ENCODE measurements around the gene SH2D7. TPM values are rescaled to one million over a fixed set of nuclear protein-coding genes. Genes with fewer than 3 reads are reported as not detected.
A peak's percentile ranks its signal among the peaks of the same experiment; 100 is the strongest.

SH2D7 gene
- polyA plus RNA-seq, 1 of the 3 experiments (the other 2 are of a cell fraction): not detected

DNA sequence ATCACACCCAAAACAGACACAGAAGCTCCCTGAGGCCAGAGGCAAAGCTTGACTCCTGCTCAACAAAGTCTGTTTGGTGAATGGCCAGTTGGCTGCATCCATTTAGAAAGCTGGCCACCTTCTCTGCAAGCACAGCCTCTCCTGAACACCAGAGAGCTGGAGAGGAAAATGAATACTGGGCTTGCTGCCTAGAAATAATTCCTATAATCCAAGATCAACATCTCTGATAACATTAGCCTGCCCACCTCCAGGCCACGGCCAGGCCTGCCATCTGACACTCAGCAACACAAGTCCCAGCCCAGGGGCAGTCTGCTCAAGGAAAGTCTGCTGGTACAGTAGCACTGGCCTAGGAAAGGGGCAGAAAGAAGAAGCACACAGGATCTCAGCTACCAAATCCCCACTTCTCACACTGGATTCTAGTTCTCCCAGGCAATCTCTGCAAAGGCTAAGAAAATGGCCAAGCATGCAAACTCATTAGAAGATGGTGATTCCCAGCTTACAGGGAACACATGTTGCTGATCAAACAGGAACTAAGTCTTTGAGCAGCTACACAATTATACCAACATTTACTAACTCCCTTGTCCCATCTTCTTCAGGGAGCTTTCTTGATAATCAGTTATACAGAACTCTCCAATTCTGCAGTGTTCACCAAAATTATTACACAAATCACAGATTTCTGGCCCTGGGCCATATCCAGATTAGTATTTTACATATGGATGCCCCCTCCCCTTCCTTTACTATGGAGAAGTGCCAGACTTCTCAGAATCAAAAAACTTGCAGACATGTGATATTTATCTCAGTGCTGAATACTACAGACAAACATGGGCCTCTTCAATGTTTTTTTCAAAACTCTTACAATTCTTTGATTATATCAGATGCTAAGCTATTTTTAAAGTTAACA lies 24.8 kb upstream of the SH2D7 start (continued):
- TF ChIP-seq TAF1 (IDR thresholded peaks at IDR 0.05; ENCODE audit: borderline replicate concordance, low read depth, low read length) (no peak), USF2 (IDR thresholded peaks at IDR 0.05; ENCODE audit: borderline replicate concordance, low read depth, low read length) (peak; percentile 49; the same call in 1 of the 2 replicates), MEF2A (IDR thresholded peaks at IDR 0.05; ENCODE audit: borderline replicate concordance, low read depth) (no peak), SMC3 (IDR thresholded peaks at IDR 0.05; ENCODE audit: low read depth, low read length) (peak; percentile 5; the same call in 1 of the 2 replicates), MAX (IDR thresholded peaks at IDR 0.05; ENCODE audit: low read depth) (0 out of 2 replicates have a peak, but pooled peaks have one; percentile 40), RCOR1 (IDR thresholded peaks at IDR 0.05; ENCODE audit: low read length) (peak; percentile 89), NRF1 (IDR thresholded peaks at IDR 0.05; ENCODE audit: low read depth, low read length) (no peak), JUND (IDR thresholded peaks at IDR 0.05) (peak; percentile 23; the same call in 1 of the 2 replicates), ELF1 (IDR thresholded peaks at IDR 0.05) (no peak), EP300 (IDR thresholded peaks at IDR 0.05; ENCODE audit: borderline replicate concordance in 1 of 2, low read depth in 1 of 2, low read length in 1 of 2) (peak; percentile 60 to 96; a peak in 3 of 4 replicates), RAD21 (IDR thresholded peaks at IDR 0.05; ENCODE audit: low read length) (peak; percentile 35), EZH2phosphoT487 (IDR thresholded peaks at IDR 0.05; ENCODE audit: borderline replicate concordance, low read depth) (no peak), RFX5 (IDR thresholded peaks at IDR 0.05; ENCODE audit: low read length) (peak; percentile 54; the same call in 1 of the 2 replicates)

DNA sequence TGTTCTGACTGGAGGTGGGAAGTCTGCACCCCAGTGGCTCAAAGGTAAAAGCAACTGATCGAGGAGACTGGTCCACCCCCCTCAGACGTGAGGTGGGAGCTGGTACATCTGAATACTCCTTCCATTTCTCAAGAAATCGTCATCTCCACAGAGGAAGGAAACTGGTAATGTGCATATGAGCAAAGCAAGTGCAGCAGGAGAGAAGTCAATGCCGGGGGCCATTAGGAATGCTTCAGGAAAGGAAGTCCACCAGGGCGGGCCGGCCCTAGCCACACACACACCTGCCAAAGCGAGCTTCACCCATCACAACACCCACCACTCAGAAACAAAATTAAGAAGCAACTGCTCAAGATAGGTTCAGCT lies 23.3 kb upstream of the SH2D7 start:
- POLR2A ChIA-PET: no interaction called here
- peaks cover 30% of the 10 kb centered on the region for H3F3A ChIP-seq (replicated peaks; ENCODE audit: insufficient read depth)

More for the DNA sequence above, 23.3 kb upstream of the SH2D7 start:
- H3K27ac ChIP-seq (ENCODE audit: low read depth in 2 of 2, low read length in 1 of 2): peak overlapping the region; percentile 86 to 99; a peak in 3 of 4 replicates
- H3K4me2 ChIP-seq: peak overlapping the region; percentile 52
- H3K4me3 ChIP-seq (ENCODE audit: low read depth in 2 of 2, low read length in 1 of 2): no peak overlapping the region
- no peaks in the 10 kb centered on the region for H3K9me3 ChIP-seq
- peaks cover 65 to 84% of the 10 kb centered on the region in 2 experiments for H3K4me1 ChIP-seq (ENCODE audit: control insufficient read depth in 1 of 2, insufficient read depth in 2 of 2, low read depth in 1 of 2, low read length in 1 of 2)
- H3K79me2 ChIP-seq (ENCODE audit: insufficient read depth): peaks cover 96% of the 10 kb centered on the region
- CTCF ChIA-PET: interaction anchor here (1.4 to 5.7 kb wide), 5 partner anchors 39 to 171 kb away, joined by 3 to 39 read pairs (median 3); no protein-coding TSS in a partner anchor
- peaks cover 24% of the 10 kb centered on the region for H4K20me1 ChIP-seq (ENCODE audit: insufficient read depth)
- no peak overlapping the region for H3K9ac ChIP-seq
- no peaks in the 10 kb centered on the region for H3K36me3 ChIP-seq (replicated peaks in 1 of 2; ENCODE audit: control insufficient read depth in 1 of 2, insufficient read depth in 2 of 2, low read length in 1 of 2)
- no peak for DNase-seq
- H3K27me3 ChIP-seq (ENCODE audit: insufficient read depth): no peaks in the 10 kb centered on the region
- no peak for TF ChIP-seq PBX3 (IDR thresholded peaks at IDR 0.05)
- 87% methylated on average over 5 of the region's 7 CpGs for WGBS (ENCODE audit: low lambda C conversion rate)
- no peaks in the 10 kb centered on the region for H3K9me2 ChIP-seq
- H2AFZ ChIP-seq (ENCODE audit: low read depth): no peak overlapping the region

All from SK-N-SH (cell line).